GM12892 (cell line): ENCODE measurements around the gene AP1S3.

ENCODE experiments used
- POLR2A ChIP-seq: IDR thresholded peaks from 2 replicates; pipeline ENCODE4 v1.6.1; 2011; ENCODE audit warnings: low read depth, low read length, control low read depth
- POLR2AphosphoS5 ChIP-seq: IDR thresholded peaks from 2 replicates; pipeline ENCODE4 v1.6.1; 2011; ENCODE audit warnings: low read depth, low read length, control low read depth
- TAF1 ChIP-seq: IDR thresholded peaks from 2 replicates; pipeline ENCODE4 v1.6.1; 2011; ENCODE audit warnings: low read depth, mild to moderate bottlenecking, control low read depth, low read length, borderline replicate concordance

- TF ChIP-seq POLR2A (no peak), POLR2AphosphoS5 (no peak), TAF1 (no peak)
Measured at GRCh38 chr2:223797037-223797436, 40.3 kb downstream of the AP1S3 start.
